Ovary (tissue), 3 donors: ENCODE data around the gene ERMARD.

Experiments
- CTCF ChIP-seq, 3 donors: fragments of 450-650 bp in 2 of 3; fragments of 200-600 bp in 1 of 3; IDR thresholded peaks; one replicate each; pipeline versions ENCODE4 v1.5.1 to v1.8.0; 2016 to 2022; ENCODE audit warnings: antibody characterized with exemption in 3 of 3, mild to moderate bottlenecking in 1 of 3
- POLR2A ChIP-seq: fragments of 450-650 bp; IDR thresholded peaks from one replicate; pipeline ENCODE4 v1.6.1; 2017; ENCODE audit warnings: antibody characterized with exemption, mild to moderate bottlenecking, moderate library complexity
- donor health status: DM: no; HTN: no; CAD: no.

- TF ChIP-seq CTCF (IDR thresholded peaks at IDR 0.05) (no peak), POLR2A (no peak)
Measured at GRCh38 chr6:169741344-169741743, 10.1 kb upstream of the ERMARD start.
